GM19372 (cell line): ENCODE results near the gene TSPY9.
"Not testable (repeated sequence)": the region's sequence is repeated elsewhere in the genome, so short reads cannot be mapped to it uniquely, and the experiment has no call there.

Experiments
- ATAC-seq: cut with Tn5 transposase; IDR thresholded peaks from one replicate; pipeline ENCODE4 v1.9.1; 2021; ENCODE audit warnings: mild to moderate bottlenecking, low read depth, moderate library complexity; ENCODE audit not compliant: unreplicated experiment

The TSPY9 gene, protein sequence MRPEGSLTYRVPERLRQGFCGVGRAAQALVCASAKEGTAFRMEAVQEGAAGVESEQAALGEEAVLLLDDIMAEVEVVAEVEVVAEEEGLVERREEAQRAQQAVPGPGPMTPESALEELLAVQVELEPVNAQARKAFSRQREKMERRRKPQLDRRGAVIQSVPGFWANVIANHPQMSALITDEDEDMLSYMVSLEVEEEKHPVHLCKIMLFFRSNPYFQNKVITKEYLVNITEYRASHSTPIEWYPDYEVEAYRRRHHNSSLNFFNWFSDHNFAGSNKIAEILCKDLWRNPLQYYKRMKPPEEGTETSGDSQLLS

DNA sequence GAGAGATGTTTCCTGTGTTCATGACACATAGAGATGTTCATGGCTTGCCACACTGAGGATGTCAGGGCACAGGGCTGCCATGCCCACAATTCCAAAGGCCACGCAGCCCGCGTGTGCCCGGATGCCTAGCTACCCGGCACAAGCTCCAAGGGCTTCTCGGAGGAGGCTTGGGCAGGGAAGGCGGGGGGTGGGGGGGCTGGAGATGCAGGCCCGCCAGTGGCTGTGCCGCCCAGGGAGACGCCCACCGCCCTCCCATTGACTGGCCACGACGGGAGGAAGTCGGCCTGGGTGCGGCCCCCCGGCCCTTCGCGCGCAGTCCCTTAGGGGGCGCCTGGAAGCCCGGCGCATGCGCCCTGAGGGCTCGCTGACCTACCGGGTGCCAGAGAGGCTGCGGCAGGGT lies at the start of gene TSPY9:
Gene TSPY9, plus strand, starts transcription at position 301 of the 400 bp plus-strand sequence. Its CDS starts 46 bp downstream, at position 347.
- ATAC-seq, result not testable (repeated sequence)

DNA sequence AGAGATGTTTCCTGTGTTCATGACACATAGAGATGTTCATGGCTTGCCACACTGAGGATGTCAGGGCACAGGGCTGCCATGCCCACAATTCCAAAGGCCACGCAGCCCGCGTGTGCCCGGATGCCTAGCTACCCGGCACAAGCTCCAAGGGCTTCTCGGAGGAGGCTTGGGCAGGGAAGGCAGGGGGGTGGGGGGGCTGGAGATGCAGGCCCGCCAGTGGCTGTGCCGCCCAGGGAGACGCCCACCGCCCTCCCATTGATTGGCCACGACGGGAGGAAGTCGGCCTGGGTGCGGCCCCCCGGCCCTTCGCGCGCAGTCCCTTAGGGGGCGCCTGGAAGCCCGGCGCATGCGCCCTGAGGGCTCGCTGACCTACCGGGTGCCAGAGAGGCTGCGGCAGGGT lies 20.4 kb upstream of the TSPY9 start, which contains the start of gene TSPY1:
Gene TSPY1, plus strand, starts transcription at position 301 of the 400 bp plus-strand sequence. Its CDS starts 46 bp downstream, at position 347.
- ATAC-seq, result not testable (repeated sequence)

DNA sequence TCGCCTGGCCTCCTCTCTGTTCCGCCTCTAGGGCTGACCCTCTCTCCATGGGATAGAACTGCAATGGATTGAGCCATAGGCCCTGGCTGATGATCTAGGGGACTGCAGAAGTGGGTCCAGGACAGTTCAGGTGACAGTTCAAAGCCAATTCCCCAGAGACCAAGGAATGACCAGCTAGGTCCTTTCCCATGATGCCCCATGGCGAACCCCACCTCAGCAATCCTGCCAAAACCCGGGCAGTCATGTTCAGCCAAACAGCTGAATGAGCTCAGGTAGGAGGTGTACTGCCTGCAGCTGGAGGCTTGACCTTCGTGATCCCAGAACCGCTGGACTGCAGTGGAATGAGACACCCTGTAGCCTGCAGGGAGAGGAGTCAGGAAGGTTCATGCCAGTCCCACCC lies 17.3 kb downstream of the TSPY9 start:
- ATAC-seq, result not testable (repeated sequence)

DNA sequence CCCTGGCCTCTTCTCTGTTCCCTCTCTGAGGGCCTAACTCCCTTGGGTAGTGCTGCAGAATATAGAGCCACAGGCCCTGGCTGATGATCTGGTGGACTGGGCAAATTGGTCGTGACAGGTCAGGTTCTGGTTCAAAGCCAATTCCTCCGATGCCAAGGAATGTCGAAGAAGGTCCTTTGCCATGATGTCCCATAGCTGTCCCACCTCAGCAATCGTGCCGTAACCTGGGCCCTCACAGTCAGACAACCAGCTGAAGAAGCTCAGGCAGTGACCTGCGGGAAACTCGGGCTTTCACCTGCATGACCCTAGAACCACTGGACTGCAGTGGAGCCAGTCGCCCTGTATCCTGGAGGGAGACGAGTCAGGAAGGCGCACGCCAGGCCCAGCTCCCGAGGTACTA lies 29.2 kb downstream of the TSPY9 start:
- not testable (repeated sequence) for ATAC-seq

DNA sequence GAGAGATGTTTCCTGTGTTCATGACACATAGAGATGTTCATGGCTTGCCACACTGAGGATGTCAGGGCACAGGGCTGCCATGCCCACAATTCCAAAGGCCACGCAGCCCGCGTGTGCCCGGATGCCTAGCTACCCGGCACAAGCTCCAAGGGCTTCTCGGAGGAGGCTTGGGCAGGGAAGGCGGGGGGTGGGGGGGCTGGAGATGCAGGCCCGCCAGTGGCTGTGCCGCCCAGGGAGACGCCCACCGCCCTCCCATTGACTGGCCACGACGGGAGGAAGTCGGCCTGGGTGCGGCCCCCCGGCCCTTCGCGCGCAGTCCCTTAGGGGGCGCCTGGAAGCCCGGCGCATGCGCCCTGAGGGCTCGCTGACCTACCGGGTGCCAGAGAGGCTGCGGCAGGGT lies 40.5 kb downstream of the TSPY9 start, which contains the start of gene TSPY10:
Gene TSPY10, plus strand, starts transcription at position 301 of the 400 bp plus-strand sequence. Its CDS starts 46 bp downstream, at position 347.
- ATAC-seq, result not testable (repeated sequence)
